ENCODE data around the gene RAB5A. TPM values are rescaled to one million over a fixed set of nuclear protein-coding genes. Genes with fewer than 3 reads are reported as not detected.

Gene RAB5A
- total RNA-seq, 1 experiment from 2014 or later = 49.7 TPM

GRCh38 chr3:19938295-19938627, 8.6 kb upstream of the RAB5A start:
- POLR2A ChIA-PET (ENCODE audit: low non-redundant PET) = no interaction called here
- intact Hi-C loops (cut with micrococcal nuclease; ENCODE audit: unreplicated experiment) = no loop called here
- no TSS peak for BruUV-seq (replicated peaks)

GRCh38 chr3:19940643-19941042, 6.3 kb upstream of the RAB5A start:
- no peaks in the 10 kb centered on the region for H3K27me3 ChIP-seq (replicated peaks; ENCODE audit: insufficient read depth, low read depth, low read length, poor library complexity)
- H3K36me3 ChIP-seq (ENCODE audit: insufficient read depth, low read length, poor library complexity, severe bottlenecking) = no peaks in the 10 kb centered on the region
- H3K27ac ChIP-seq (ENCODE audit: low read depth, low read length, poor library complexity, severe bottlenecking) = no peak overlapping the region
- no TSS peak for BruUV-seq (replicated peaks)
- TF ChIP-seq EZH2 (IDR thresholded peaks at IDR 0.05; ENCODE audit: borderline replicate concordance, low read depth, low read length, poor library complexity, severe bottlenecking) (no peak), CTCF (conservative IDR thresholded peaks at IDR 0.05; ENCODE audit: low read depth, low read length) (no peak)
- no peak for DNase-seq (ENCODE audit: low spot score)
- CTCF ChIA-PET = no interaction called here
- no peak overlapping the region for H3K4me3 ChIP-seq (ENCODE audit: low read depth, low read length, poor library complexity, severe bottlenecking)
- intact Hi-C loops (cut with micrococcal nuclease; ENCODE audit: unreplicated experiment) = no loop called here
- POLR2A ChIA-PET (ENCODE audit: low non-redundant PET) = no interaction called here
- H3K9me3 ChIP-seq (ENCODE audit: low read depth, low read length, poor library complexity, severe bottlenecking) = no peaks in the 10 kb centered on the region
- H3K4me1 ChIP-seq (ENCODE audit: insufficient read depth, low read length, poor library complexity, severe bottlenecking) = no peaks in the 10 kb centered on the region

More at GRCh38 chr3:19938295-19938627, 8.6 kb upstream of the RAB5A start:
- H3K27me3 ChIP-seq (replicated peaks; ENCODE audit: insufficient read depth, low read depth, low read length, poor library complexity) = no peaks in the 10 kb centered on the region
- no peak overlapping the region for H3K4me3 ChIP-seq (ENCODE audit: low read depth, low read length, poor library complexity, severe bottlenecking)
- H3K9me3 ChIP-seq (ENCODE audit: low read depth, low read length, poor library complexity, severe bottlenecking) = no peaks in the 10 kb centered on the region
- TF ChIP-seq CTCF (conservative IDR thresholded peaks at IDR 0.05; ENCODE audit: low read depth, low read length) (no peak), EZH2 (IDR thresholded peaks at IDR 0.05; ENCODE audit: borderline replicate concordance, low read depth, low read length, poor library complexity, severe bottlenecking) (no peak)
- no peak for DNase-seq (ENCODE audit: low spot score)
- H3K4me1 ChIP-seq (ENCODE audit: insufficient read depth, low read length, poor library complexity, severe bottlenecking) = no peaks in the 10 kb centered on the region
- CTCF ChIA-PET = no interaction called here
- no peaks in the 10 kb centered on the region for H3K36me3 ChIP-seq (ENCODE audit: insufficient read depth, low read length, poor library complexity, severe bottlenecking)
- no peak overlapping the region for H3K27ac ChIP-seq (ENCODE audit: low read depth, low read length, poor library complexity, severe bottlenecking)

GRCh38 chr3:19945534-19945933, 1.4 kb upstream of the RAB5A start:
- Histone ChIP-seq H3K27me3 (replicated peaks; ENCODE audit: insufficient read depth, low read depth, low read length, poor library complexity) (no peaks in the 10 kb centered on the region), H3K9me3 (ENCODE audit: low read depth, low read length, poor library complexity, severe bottlenecking) (no peaks in the 10 kb centered on the region), H3K36me3 (ENCODE audit: insufficient read depth, low read length, poor library complexity, severe bottlenecking) (peaks cover 1% of the 10 kb centered on the region), H3K27ac (ENCODE audit: low read depth, low read length, poor library complexity, severe bottlenecking) (no peak overlapping the region), H3K4me3 (ENCODE audit: low read depth, low read length, poor library complexity, severe bottlenecking) (no peak overlapping the region), H3K4me1 (ENCODE audit: insufficient read depth, low read length, poor library complexity, severe bottlenecking) (peaks cover 7% of the 10 kb centered on the region)
- intact Hi-C loops (cut with micrococcal nuclease; ENCODE audit: unreplicated experiment) = loop anchor here (5.0 kb wide), 1 partner anchor 97 kb away; the partner anchor contains the start of gene KAT2B
- no peak for DNase-seq (ENCODE audit: low spot score)
- CTCF ChIA-PET = no interaction called here
- TF ChIP-seq CTCF (conservative IDR thresholded peaks at IDR 0.05; ENCODE audit: low read depth, low read length) (no peak), EZH2 (IDR thresholded peaks at IDR 0.05; ENCODE audit: borderline replicate concordance, low read depth, low read length, poor library complexity, severe bottlenecking) (no peak)
- POLR2A ChIA-PET (ENCODE audit: low non-redundant PET) = no interaction called here
- no TSS peak for BruUV-seq (replicated peaks)
